GM10847 (cell line): ENCODE results near the gene MICALL1.

Experiments
- POLR2A ChIP-seq: IDR thresholded peaks from 2 replicates; pipeline ENCODE4 v1.6.1; 2011; ENCODE audit not compliant: insufficient read length; ENCODE audit errors: extremely low read depth

Gene MICALL1

DNA sequence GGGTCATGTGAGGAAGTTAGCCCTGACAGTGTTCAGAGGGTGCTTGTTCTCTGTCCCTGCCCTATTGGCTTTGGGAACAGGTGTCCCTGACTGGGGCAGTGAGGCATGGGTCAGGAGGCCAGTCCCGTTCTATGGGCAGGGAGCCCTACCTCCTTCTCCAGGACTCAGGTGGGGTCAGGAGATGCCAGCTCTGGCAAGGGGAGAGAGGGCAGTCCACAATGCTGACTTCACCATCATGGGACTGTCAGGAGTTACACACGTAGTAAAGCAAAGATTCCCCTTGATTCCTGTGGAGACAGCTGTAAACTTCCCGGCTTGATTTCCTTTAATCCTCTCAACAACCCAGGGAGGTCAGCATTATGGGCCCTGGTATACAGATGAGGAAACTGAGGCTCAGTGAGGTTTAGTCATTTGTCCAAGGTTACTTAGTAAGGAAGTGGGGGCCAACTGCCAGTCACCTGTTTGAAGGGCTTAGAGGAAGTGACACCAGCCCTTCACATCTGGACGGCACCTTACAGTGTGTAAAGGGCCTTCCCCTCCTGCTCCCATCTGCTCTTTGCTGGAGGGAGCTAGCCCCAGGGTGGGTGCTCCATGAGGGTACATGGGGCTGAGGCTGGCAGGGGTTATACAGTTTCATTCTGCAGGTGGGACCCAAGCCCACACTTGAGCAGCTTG lies 11.9 kb downstream of the MICALL1 start:
- TF ChIP-seq POLR2A, result no peak

GRCh38 chr22:37918580-37919270 lies 12.6 kb downstream of the MICALL1 start:
- no peak for TF ChIP-seq POLR2A

DNA sequence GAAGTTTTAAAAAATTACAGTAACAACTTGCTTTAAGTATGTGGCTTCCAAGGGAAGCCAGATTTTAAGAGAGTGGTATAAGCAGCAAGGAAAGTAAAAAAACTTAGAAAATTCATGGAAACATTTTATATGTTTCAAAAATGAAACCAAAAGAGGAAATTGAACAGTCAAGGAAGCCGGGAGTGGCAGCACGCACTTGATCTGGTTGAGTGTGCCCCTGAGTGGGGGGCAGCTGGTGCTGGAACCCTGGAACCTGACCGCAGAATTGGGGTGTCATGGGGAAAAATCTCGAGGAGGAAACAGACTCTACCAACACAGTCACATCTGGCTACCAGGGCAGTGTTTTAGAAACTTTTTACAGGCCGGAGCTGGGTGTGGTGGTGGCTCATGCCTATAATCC lies 14.0 kb downstream of the MICALL1 start:
- no peak for TF ChIP-seq POLR2A

DNA sequence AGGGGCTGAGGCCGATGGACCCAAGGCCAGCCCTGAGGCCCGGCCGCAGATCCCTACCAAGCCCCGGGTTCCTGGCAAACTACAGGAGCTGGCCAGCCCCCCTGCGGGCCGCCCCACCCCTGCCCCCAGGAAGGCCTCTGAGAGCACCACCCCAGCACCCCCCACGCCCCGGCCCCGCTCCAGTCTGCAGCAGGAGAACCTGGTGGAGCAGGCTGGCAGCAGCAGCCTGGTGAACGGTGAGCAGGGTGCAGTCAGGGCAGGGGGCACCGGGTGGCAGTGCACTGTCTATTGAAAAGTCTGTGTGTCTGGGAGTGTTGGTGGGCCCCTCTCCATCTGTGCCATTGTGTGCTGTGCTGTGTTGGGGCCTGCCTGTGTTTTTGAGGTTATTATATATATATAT lies 16.1 kb downstream of the MICALL1 start:
- TF ChIP-seq POLR2A, result no peak

DNA sequence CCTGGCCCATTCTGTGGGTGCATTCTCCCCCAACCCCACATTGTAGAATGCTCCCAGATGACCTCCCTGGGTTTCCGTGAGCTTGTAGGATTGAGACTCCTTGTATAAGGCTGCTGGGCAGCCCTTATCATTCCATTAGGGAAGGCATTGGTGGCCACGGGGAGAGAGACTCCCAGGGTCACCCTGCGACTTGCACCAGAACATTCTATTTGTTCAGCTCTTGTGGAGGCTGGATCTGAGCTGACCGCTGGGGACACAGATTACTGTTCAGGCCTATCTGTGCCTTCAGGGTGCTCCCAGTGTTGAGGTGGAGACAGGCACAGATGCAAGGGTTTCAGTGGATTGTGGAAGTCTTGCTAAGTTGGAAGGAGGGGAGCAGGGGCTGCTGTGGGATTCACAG lies 17.8 kb downstream of the MICALL1 start:
- no peak for TF ChIP-seq POLR2A

GRCh38 chr22:37924386-37925065 lies 18.4 kb downstream of the MICALL1 start:
- TF ChIP-seq POLR2A, result no peak

DNA sequence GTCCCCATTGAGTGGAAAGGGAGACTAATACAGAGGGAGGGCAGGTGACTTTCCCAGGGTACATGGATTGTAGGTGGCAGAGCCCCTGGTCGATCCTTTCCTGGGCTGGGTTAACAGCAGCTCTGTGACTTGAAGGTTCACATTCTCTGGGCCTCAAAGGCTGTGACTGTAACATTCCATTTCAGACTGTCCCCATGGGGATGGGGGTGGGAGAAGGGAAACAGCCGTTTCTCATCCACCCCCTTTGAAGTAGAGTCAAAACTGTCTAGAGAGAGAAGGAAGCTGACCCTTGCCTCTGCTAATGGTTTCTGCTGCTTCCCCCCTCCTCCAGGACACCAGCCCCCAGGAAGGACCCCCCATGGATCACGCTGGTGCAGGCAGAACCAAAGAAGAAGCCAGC lies 19.2 kb downstream of the MICALL1 start:
- TF ChIP-seq POLR2A, result no peak

DNA sequence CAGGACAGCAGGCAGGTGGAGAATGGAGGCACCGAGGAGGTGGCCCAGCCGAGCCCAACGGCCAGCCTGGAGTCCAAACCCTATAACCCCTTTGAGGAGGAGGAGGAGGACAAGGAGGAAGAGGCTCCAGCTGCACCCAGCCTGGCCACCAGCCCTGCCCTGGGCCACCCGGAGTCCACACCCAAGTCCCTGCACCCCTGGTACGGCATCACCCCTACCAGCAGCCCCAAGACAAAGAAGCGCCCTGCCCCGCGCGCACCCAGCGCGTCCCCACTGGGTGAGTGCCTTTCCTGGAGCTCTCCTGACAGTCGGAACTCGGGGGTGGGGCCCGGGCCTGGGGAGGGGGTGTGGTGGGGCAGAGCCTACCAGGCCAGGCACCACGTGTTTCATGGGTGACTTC lies 19.7 kb downstream of the MICALL1 start:
- TF ChIP-seq POLR2A, result no peak

GRCh38 chr22:37926358-37926757 lies 20.3 kb downstream of the MICALL1 start:
- TF ChIP-seq POLR2A, result no peak

DNA sequence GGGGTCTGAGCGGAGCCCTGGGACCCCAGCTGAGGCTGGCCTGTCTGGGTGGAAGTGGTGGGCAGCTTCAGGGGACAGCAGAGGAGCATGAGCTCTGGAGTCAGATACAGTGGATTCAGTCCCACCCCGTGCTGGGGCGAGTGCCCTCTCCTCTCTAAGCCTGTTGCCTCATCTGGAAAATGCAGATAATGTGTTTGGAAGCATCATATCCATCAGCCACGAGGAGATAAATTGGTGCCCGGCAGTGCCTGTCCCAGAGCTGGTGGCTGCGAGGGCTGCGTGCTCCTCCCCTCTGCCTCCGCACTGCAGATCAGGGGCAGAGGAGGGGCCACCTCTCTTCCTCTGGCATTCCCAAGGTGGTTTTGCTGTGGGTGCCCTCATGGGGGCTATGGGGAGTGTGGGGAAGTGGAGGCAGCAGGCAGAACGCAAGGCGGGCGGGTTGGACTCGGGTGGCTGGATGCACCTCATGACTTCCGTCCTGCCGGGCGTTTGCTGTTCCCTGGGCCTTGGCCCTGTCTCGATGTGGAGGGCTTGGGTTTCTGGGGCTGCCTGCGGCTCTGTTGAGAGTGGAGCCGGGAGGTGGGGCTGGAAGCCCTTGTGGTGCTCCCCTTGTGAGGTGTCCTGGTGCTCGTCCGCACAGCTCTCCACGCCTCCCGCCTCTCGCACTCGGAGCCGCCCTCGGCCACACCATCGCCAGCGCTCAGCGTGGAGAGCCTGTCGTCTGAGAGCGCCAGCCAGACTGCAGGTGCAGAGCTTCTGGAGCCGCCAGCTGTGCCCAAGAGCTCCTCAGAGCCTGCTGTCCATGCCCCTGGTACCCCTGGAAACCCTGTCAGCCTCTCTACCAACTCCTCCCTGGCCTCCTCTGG lies 20.9 kb downstream of the MICALL1 start:
- no peak for TF ChIP-seq POLR2A

DNA sequence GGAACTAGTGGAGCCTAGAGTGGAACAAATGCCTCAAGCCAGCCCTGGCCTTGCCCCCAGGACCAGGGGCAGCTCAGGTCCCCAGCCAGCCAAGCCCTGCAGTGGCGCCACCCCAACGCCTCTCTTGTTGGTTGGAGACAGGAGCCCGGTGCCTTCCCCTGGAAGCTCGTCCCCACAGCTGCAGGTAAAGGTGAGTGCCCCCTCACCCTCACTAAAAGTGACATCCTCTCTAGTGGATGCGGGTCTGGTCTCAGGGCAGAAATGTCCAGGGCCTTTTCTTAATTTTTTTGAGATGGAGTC lies 21.5 kb downstream of the MICALL1 start:
- TF ChIP-seq POLR2A, result no peak

DNA sequence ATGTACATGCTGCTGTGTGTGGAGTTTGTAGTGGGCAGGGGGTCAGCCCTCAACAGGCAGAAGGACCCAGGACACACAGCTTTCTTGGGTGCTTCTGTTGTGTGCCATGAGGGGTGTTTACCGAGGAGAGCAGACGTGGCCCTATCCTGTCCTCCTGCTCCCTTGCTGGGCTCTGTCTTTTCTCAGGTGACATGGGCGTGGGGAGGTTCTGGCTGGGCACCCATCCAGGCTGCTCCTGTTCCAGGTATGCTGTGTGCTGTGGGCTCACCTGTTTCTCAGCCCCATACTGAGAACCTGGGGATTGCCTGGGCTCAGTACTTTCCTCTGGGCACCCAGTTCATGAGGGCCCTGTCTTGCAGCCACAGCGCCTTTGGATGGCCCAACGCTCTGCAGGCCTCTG lies 23.3 kb downstream of the MICALL1 start:
- no peak for TF ChIP-seq POLR2A

DNA sequence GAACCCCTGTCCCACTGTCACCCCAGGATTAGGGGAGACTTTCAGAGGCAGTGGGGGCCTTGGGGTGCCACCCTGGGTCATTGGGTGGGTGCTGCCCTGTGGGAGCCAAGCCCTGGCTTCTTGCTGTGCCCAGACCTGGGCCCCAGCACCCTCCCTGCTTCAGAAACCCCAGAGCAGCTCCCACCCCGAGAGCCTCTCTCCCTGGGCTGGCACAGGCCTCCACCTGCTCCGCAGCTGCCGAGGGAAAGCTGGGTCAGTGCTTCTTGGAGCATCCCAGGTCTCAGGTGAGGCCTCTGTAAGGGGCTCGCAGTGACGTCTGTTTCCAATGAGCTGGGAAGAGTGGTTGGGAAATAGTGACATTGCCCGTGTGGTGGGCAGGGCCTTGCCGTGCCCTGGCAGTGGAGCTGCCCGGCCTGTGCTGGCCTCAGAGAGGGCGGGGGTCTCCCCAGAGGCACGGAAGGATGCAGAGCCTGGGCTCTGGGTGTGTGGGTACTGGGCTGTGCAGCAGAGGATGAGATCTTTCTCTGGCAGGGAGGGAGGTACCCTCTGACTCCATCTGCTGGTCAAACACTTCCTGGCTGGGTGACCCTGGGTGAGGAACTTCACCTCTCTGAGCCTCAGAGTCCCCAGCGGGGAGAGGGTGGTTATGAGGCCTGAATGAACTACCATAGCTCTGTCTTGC lies 24.3 kb downstream of the MICALL1 start:
- no peak for TF ChIP-seq POLR2A

DNA sequence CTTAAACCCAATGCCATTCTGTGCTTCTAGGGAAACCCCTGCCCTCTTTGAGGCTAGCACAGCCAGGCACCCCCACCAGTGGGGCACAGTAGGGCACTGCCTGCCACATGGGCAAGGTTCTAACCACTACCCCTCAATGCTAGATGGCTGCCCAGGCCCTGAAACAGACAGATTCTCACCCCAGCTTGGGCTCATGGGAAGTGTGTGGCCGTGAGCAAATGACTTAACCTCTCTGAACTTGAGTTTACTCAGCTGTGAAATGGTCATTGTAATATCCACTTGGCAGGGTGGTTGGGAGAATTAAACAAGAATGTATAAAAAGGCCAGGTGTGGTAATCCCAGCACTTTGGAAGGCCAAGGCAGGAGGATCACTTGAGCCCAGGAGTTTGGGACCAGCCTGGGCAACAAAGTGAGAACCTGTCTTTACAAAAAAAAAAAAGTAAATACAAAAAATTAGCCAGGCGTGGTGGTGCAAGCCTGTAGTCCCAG lies 24.9 kb downstream of the MICALL1 start:
- no peak for TF ChIP-seq POLR2A

DNA sequence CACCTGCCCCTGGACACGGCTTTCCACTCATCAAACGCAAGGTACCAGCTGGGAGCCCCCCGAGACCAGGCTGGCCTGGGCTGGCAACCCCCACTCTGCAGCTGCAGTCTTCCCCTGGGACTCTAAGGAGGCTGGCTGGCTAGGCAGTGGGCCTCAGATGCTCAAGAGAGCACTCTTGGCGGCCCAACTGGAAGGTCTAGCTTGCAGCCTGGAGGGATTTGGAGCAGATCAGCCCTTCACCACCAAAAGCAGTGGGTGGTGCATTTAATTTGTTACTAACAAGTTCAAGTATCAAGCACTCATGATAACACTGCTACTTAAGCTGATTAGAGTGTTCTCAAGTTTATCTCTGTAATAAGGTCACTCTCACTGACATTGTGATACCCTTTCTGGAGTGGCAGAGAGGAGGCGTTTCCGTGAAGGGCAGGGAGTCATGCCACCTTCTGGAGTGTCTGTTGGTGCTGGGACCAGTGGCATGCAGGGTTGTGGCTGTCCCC lies 25.8 kb downstream of the MICALL1 start:
- no peak for TF ChIP-seq POLR2A

DNA sequence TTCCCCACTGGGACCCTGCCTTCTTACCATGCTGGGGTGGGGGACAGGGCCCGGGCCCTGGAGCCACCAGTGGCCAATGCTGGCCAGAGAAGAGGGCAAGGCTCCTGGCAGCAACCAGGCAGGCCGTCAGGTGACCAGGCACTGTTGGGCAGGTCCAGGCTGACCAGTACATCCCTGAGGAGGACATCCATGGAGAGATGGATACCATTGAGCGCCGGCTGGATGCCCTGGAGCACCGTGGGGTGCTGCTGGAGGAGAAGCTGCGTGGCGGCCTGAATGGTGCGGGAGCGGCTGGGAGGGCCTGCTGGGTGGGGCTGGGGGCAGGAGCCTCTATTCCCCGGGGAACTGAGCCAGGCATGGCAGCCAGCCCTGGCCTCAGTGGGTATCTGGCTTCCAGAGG lies 26.3 kb downstream of the MICALL1 start:
- no peak for TF ChIP-seq POLR2A
